ENCODE data around the gene SNED1.
A peak's percentile ranks its signal among the peaks of the same experiment; 100 is the strongest.

Gene SNED1

GRCh38 chr2:240997856-240998705, at the start of gene SNED1:
Gene SNED1, plus strand, starts transcription at chr2:240998618. Its CDS starts 220 bp downstream, at chr2:240998838.
- peak; percentile 24 to 44 for DNase-seq (ENCODE audit: low read depth in 2 of 2)

- DNase-seq (ENCODE audit: low read depth in 2 of 2): no peak
Measured at GRCh38 chr2:240948905-240949790, 49.3 kb upstream of the SNED1 start.

- DNase-seq (ENCODE audit: low read depth in 2 of 2): no peak
Measured at GRCh38 chr2:240949791-240950705, 48.4 kb upstream of the SNED1 start.

- no peak for DNase-seq (ENCODE audit: low read depth in 2 of 2)
Measured at GRCh38 chr2:240951045-240951594, 47.3 kb upstream of the SNED1 start.

- DNase-seq (ENCODE audit: low read depth in 2 of 2): no peak
Measured at GRCh38 chr2:240952496-240953246, 45.7 kb upstream of the SNED1 start.

GRCh38 chr2:240953426-240954410, 44.7 kb upstream of the SNED1 start:
- DNase-seq (ENCODE audit: low read depth in 2 of 2): no peak

GRCh38 chr2:240954436-240955305, 43.7 kb upstream of the SNED1 start:
- no peak for DNase-seq (ENCODE audit: low read depth in 2 of 2)

GRCh38 chr2:240955306-240956170, 42.9 kb upstream of the SNED1 start:
- no peak for DNase-seq (ENCODE audit: low read depth in 2 of 2)

GRCh38 chr2:240956171-240956934, 42.1 kb upstream of the SNED1 start:
- no peak for DNase-seq (ENCODE audit: low read depth in 2 of 2)

- no peak for DNase-seq (ENCODE audit: low read depth in 2 of 2)
Measured at GRCh38 chr2:240956935-240957655, 41.3 kb upstream of the SNED1 start.

GRCh38 chr2:240957656-240958365, 40.6 kb upstream of the SNED1 start:
- DNase-seq (ENCODE audit: low read depth in 2 of 2): no peak

GRCh38 chr2:240958366-240959213, 39.8 kb upstream of the SNED1 start:
- no peak for DNase-seq (ENCODE audit: low read depth in 2 of 2)

- no peak for DNase-seq (ENCODE audit: low read depth in 2 of 2)
Measured at GRCh38 chr2:240959214-240959940, 39.0 kb upstream of the SNED1 start.

GRCh38 chr2:240959941-240960308, 38.5 kb upstream of the SNED1 start:
- no peak for DNase-seq (ENCODE audit: low read depth in 2 of 2)

All from stimulated activated CD4-positive, alpha-beta T cell treated with anti-CD3 and anti-CD28 coated beads, Interleukin-15, amount 100 ng/mL, for 48 hours (primary cell).